GM21786 (cell line): ENCODE results near the gene MIER3.

Experiments used
- ATAC-seq: cut with Tn5 transposase; IDR thresholded peaks from one replicate; pipeline ENCODE4 v1.9.1; 2021; ENCODE audit not compliant: unreplicated experiment

Gene MIER3

GRCh38 chr5:56961746-56962145 is 9.8 kb upstream of the MIER3 start:
- ATAC-seq, result no peak

GRCh38 chr5:56959326-56959725 is 7.4 kb upstream of the MIER3 start:
- no peak for ATAC-seq

GRCh38 chr5:56958595-56958994 is 6.7 kb upstream of the MIER3 start:
- ATAC-seq, result no peak

GRCh38 chr5:56954262-56954661 is 2.3 kb upstream of the MIER3 start:
- no peak for ATAC-seq

- ATAC-seq, result peak; percentile 36
Measured at GRCh38 chr5:56951126-56951945, 587 bp downstream of the MIER3 start.

- peak; percentile 43 for ATAC-seq
Measured at GRCh38 chr5:56950626-56951125, 1.2 kb downstream of the MIER3 start.

- no peak for ATAC-seq
Measured at GRCh38 chr5:56947052-56947451, 4.9 kb downstream of the MIER3 start.

- no peak for ATAC-seq
Measured at GRCh38 chr5:56941981-56942380, 9.9 kb downstream of the MIER3 start.

GRCh38 chr5:56938858-56939257 is 13.1 kb downstream of the MIER3 start:
- ATAC-seq, result no peak

- no peak for ATAC-seq
Measured at GRCh38 chr5:56934325-56934724, 17.6 kb downstream of the MIER3 start.

GRCh38 chr5:56922922-56923321 is 29.0 kb downstream of the MIER3 start:
- no peak for ATAC-seq

- no peak for ATAC-seq
Measured at GRCh38 chr5:56919942-56920662, 31.8 kb downstream of the MIER3 start.

- ATAC-seq, result no peak
Measured at GRCh38 chr5:56918054-56918453, 33.9 kb downstream of the MIER3 start.

GRCh38 chr5:56917534-56917933 is 34.4 kb downstream of the MIER3 start:
- ATAC-seq, result no peak

GRCh38 chr5:56914678-56915077 is 37.2 kb downstream of the MIER3 start:
- no peak for ATAC-seq

GRCh38 chr5:56913766-56914165 is 38.2 kb downstream of the MIER3 start:
- ATAC-seq, result no peak

- ATAC-seq, result peak; percentile 13
Measured at GRCh38 chr5:56910210-56910965, 41.5 kb downstream of the MIER3 start.

GRCh38 chr5:56909294-56910209 is 42.4 kb downstream of the MIER3 start, which contains the start of gene SETD9:
TSS of gene SETD9 (plus strand) at chr5:56909596. CDS start at chr5:56909646, 50 bp downstream.
- peak; percentile 86 for ATAC-seq

GRCh38 chr5:56908942-56909293 is 43.0 kb downstream of the MIER3 start:
- ATAC-seq, result peak; percentile 30

- no peak for ATAC-seq
Measured at GRCh38 chr5:56900858-56901578, 50.9 kb downstream of the MIER3 start.
